OCI-LY7 (cell line): ENCODE results near the gene KCNE5. TPM values are rescaled to one million over a fixed set of nuclear protein-coding genes. Genes with fewer than 3 reads are reported as not detected.

Experiments
- BruUV-seq: library from RNA; stranded (reverse); fragments of 400-500 nt; replicated peaks from 2 replicates; lab custom pipeline; 2021; lab: Mats Ljungman, UMichigan
- CTCF ChIA-PET: fragments of 300-600 bp; sonication (Branson Sonifier 250); formaldehyde crosslinking; loops from one replicate; lab custom pipeline; 2022; ENCODE audit warnings: antibody characterized with exemption; ENCODE audit not compliant: unreplicated experiment; lab: Charles Lee
- POLR2A ChIA-PET: fragments of 300-600 bp; sonication (Branson Sonifier 250); formaldehyde crosslinking; loops from one replicate; lab custom pipeline; 2022; ENCODE audit warnings: antibody characterized with exemption; lab: Charles Lee
- DNase-seq: peaks from one replicate; pipeline ENCODE4 v3.0.0-alpha.2; 2015; ENCODE audit warnings: low spot score
- H2AFZ ChIP-seq: fragments of 200-600 bp; sonication (generic), shearing (Covaris generic); 2 replicates; pipeline ENCODE4 v1.6.1; 2014; ENCODE audit warnings: mild to moderate bottlenecking, antibody characterized with exemption, low read length, moderate library complexity
- H3K27ac ChIP-seq: fragments of 200-600 bp; sonication (generic); 2 replicates; pipeline ENCODE4 v1.5.1; 2014; ENCODE audit warnings: mixed run types, low read depth, mild to moderate bottlenecking, moderate library complexity, low read length, inconsistent platforms; ENCODE audit not compliant: poor library complexity, severe bottlenecking
- H3K36me3 ChIP-seq: fragments of 200-600 bp; sonication (generic); 2 replicates; pipeline ENCODE4 v1.6.1; 2014; ENCODE audit warnings: mild to moderate bottlenecking, antibody characterized with exemption, low read length, moderate library complexity, mixed read lengths; ENCODE audit not compliant: insufficient read depth
- H3K4me1 ChIP-seq: fragments of 200-600 bp; sonication (generic); 2 replicates; pipeline ENCODE4 v1.5.1; 2014; ENCODE audit warnings: mild to moderate bottlenecking, low read length; ENCODE audit not compliant: insufficient read depth, poor library complexity, severe bottlenecking
- H3K4me2 ChIP-seq: fragments of 200-600 bp; sonication (generic); 2 replicates; pipeline ENCODE4 v1.6.1; 2014; ENCODE audit warnings: mild to moderate bottlenecking, low read length
- H3K4me3 ChIP-seq: fragments of 200-600 bp; sonication (generic); 2 replicates; pipeline ENCODE4 v1.5.1; 2014; ENCODE audit warnings: mild to moderate bottlenecking, low read depth, low read length; ENCODE audit not compliant: poor library complexity, severe bottlenecking
- H3K79me2 ChIP-seq: fragments of 200-600 bp; sonication (generic); 2 replicates; pipeline ENCODE4 v1.6.1; 2016; ENCODE audit warnings: low read depth, mild to moderate bottlenecking, low read length, moderate library complexity, mixed read lengths; ENCODE audit not compliant: insufficient read depth
- H3K9me2 ChIP-seq: fragments of 200-600 bp; sonication (generic); 2 replicates; pipeline ENCODE4 v1.6.1; 2016; ENCODE audit warnings: mild to moderate bottlenecking, low read length, mixed read lengths; ENCODE audit not compliant: insufficient read depth
- H3K9me3 ChIP-seq: fragments of 200-600 bp; sonication (generic); 2 replicates; pipeline ENCODE4 v1.6.1; 2014; ENCODE audit warnings: mild to moderate bottlenecking, mixed run types, low read length, mixed read lengths
- H4K20me1 ChIP-seq: fragments of 200-600 bp; sonication (generic); 2 replicates; pipeline ENCODE4 v1.6.1; 2014; ENCODE audit warnings: mild to moderate bottlenecking, antibody characterized with exemption, low read length, moderate library complexity, mixed read lengths; ENCODE audit not compliant: insufficient read depth
- EZH2phosphoT487 ChIP-seq: fragments of 200-600 bp; sonication (generic); IDR thresholded peaks from 2 replicates; pipeline ENCODE4 v1.6.1; 2018; ENCODE audit warnings: low read depth, borderline replicate concordance, mild to moderate bottlenecking, mixed run types, antibody characterized with exemption, low read length, moderate library complexity, mixed read lengths
- intact Hi-C: fragments of 100-400 bp; cut with micrococcal nuclease; formaldehyde crosslinking; loops from one replicate; pipeline ENCODE4 v1.10.0; 2022; ENCODE audit not compliant: unreplicated experiment
- total RNA-seq, 2 experiments: library from RNA; depleted of rRNA in 1 of 2; stranded (reverse); fragments of >200 nt in 1 of 2; shearing (Covaris generic) in 1 of 2; gene quantifications; 2 replicates each; pipeline ENCODE4 v1.2.3, GENCODE V29; 2014 to 2022
- TF ChIP-seq, protein P1 (sequence below): fragments of 200-600 bp; sonication (generic); conservative IDR thresholded peaks from 2 replicates; pipeline ENCODE4 v1.5.1; 2014; ENCODE audit warnings: mild to moderate bottlenecking, antibody characterized with exemption, low read length, moderate library complexity, mixed read lengths

The KCNE5 gene
- total RNA-seq, 2 experiments from 2014 or later: not detected

DNA sequence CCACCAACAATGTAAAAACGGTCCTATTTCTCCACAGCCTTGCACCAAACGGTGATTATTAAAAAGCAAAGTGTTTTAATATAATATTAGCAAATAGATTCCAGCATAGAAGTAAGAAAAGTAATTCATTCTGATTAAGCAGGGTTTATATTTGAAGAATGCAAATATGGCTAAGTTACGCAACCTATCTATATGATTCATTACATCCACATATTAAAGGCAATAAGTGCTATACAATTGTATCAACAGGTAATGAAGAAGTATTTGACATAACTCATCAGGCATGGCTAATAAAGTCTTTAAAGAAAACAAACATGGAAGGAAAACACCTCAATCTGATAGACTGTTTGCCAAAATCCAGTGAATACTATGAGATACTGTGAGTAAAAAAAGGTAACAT, 29.0 kb downstream of the KCNE5 start:
- ChIA-PET POLR2A (interaction anchor here (0.7 kb wide), 1 partner anchor 80 kb away, joined by 3 read pairs; no protein-coding TSS in a partner anchor), CTCF (no interaction called here)
- TF ChIP-seq EZH2phosphoT487: no peak
- TF ChIP-seq, protein P1, sequence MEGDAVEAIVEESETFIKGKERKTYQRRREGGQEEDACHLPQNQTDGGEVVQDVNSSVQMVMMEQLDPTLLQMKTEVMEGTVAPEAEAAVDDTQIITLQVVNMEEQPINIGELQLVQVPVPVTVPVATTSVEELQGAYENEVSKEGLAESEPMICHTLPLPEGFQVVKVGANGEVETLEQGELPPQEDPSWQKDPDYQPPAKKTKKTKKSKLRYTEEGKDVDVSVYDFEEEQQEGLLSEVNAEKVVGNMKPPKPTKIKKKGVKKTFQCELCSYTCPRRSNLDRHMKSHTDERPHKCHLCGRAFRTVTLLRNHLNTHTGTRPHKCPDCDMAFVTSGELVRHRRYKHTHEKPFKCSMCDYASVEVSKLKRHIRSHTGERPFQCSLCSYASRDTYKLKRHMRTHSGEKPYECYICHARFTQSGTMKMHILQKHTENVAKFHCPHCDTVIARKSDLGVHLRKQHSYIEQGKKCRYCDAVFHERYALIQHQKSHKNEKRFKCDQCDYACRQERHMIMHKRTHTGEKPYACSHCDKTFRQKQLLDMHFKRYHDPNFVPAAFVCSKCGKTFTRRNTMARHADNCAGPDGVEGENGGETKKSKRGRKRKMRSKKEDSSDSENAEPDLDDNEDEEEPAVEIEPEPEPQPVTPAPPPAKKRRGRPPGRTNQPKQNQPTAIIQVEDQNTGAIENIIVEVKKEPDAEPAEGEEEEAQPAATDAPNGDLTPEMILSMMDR: no peak
- intact Hi-C loops: no loop called here
- Histone ChIP-seq H3K4me3 (no peak overlapping the region), H3K4me2 (no peak overlapping the region), H2AFZ (no peak overlapping the region), H3K9me2 (no peaks in the 10 kb centered on the region), H3K27ac (no peak overlapping the region), H4K20me1 (no peaks in the 10 kb centered on the region), H3K9me3 (no peaks in the 10 kb centered on the region), H3K36me3 (no peaks in the 10 kb centered on the region), H3K4me1 (no peaks in the 10 kb centered on the region), H3K79me2 (no peaks in the 10 kb centered on the region)
- DNase-seq: no peak
- no TSS peak for BruUV-seq

GRCh38 chrX:109590176-109590575, 34.8 kb downstream of the KCNE5 start:
- no peak for TF ChIP-seq EZH2phosphoT487
- TF ChIP-seq, protein P1: no peak
- no peaks in the 10 kb centered on the region for H3K9me3 ChIP-seq
- no peak overlapping the region for H3K4me2 ChIP-seq
- no peaks in the 10 kb centered on the region for H3K4me1 ChIP-seq
- intact Hi-C loops: no loop called here
- CTCF ChIA-PET: no interaction called here
- no peak overlapping the region for H2AFZ ChIP-seq
- POLR2A ChIA-PET: no interaction called here
- DNase-seq: no peak
- no peaks in the 10 kb centered on the region for H4K20me1 ChIP-seq
- no TSS peak for BruUV-seq
- H3K79me2 ChIP-seq: no peaks in the 10 kb centered on the region
- no peak overlapping the region for H3K4me3 ChIP-seq
- no peak overlapping the region for H3K27ac ChIP-seq
- H3K36me3 ChIP-seq: no peaks in the 10 kb centered on the region
- no peaks in the 10 kb centered on the region for H3K9me2 ChIP-seq

DNA sequence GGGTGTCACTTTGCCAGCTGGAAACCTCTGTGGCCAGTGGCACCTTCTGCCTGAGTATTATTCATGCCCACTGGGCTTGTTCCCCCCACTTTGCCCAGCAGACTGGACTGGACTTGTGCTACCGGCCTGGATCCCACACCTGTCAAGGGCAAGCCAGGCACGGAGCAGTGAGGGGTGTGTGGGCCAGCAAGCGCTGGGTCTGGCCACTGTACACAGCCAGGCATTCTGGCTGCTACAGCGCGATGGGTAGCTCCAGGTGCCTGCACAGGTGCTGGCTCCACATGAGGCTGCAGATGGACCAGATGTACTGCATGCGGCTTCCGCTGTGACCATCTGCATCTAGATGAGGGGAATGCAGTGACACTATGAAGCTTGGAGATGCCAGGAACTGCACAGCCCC, 39.5 kb downstream of the KCNE5 start:
- intact Hi-C loops: no loop called here
- H3K9me3 ChIP-seq: no peaks in the 10 kb centered on the region
- H3K36me3 ChIP-seq: no peaks in the 10 kb centered on the region
- H3K4me2 ChIP-seq: no peak overlapping the region
- H3K4me1 ChIP-seq: no peaks in the 10 kb centered on the region
- no peaks in the 10 kb centered on the region for H3K9me2 ChIP-seq
- BruUV-seq: no TSS peak
- DNase-seq: no peak
- TF ChIP-seq, protein P1: no peak
- TF ChIP-seq EZH2phosphoT487: no peak
- H3K79me2 ChIP-seq: no peaks in the 10 kb centered on the region
- H3K27ac ChIP-seq: no peak overlapping the region
- ChIA-PET CTCF (no interaction called here), POLR2A (no interaction called here)
- no peaks in the 10 kb centered on the region for H4K20me1 ChIP-seq
- H3K4me3 ChIP-seq: no peak overlapping the region
- no peak overlapping the region for H2AFZ ChIP-seq
